AG20443 (cell line): ENCODE results near the gene RNF227.
"Not testable (repeated sequence)": the region's sequence is repeated elsewhere in the genome, so short reads cannot be mapped to it uniquely, and the experiment has no call there.

Experiments
- DNase-seq: peaks from one replicate; pipeline ENCODE4 v3.0.0; 2012; ENCODE audit warnings: low spot score, mixed read lengths

The RNF227 gene

GRCh38 chr17:7915611-7916384, at the start of gene RNF227:
Gene RNF227, minus strand, starts transcription at chr17:7916289. Its CDS starts 94 bp downstream, at chr17:7916195.
- DNase-seq: peak; percentile 93

GRCh38 chr17:7961421-7961820, 45.3 kb upstream of the RNF227 start:
- DNase-seq: no peak

- DNase-seq: no peak
Measured at GRCh38 chr17:7959503-7960253, 43.6 kb upstream of the RNF227 start.

- DNase-seq: peak; percentile 39
Measured at GRCh38 chr17:7956228-7956965, 40.3 kb upstream of the RNF227 start.

GRCh38 chr17:7955414-7956227, 39.5 kb upstream of the RNF227 start:
- peak; percentile 48 for DNase-seq

- DNase-seq: not testable (repeated sequence)
Measured at GRCh38 chr17:7953266-7953665, 37.2 kb upstream of the RNF227 start.

GRCh38 chr17:7951143-7951792, 35.2 kb upstream of the RNF227 start:
- no peak for DNase-seq

- DNase-seq: no peak
Measured at GRCh38 chr17:7950578-7950977, 34.5 kb upstream of the RNF227 start.

- no peak for DNase-seq
Measured at GRCh38 chr17:7947651-7948050, 31.6 kb upstream of the RNF227 start.

GRCh38 chr17:7946441-7946840, 30.4 kb upstream of the RNF227 start:
- no peak for DNase-seq

GRCh38 chr17:7945651-7946050, 29.6 kb upstream of the RNF227 start:
- DNase-seq: no peak

- no peak for DNase-seq
Measured at GRCh38 chr17:7944326-7944725, 28.2 kb upstream of the RNF227 start.

GRCh38 chr17:7943291-7943690, 27.2 kb upstream of the RNF227 start:
- no peak for DNase-seq

- DNase-seq: no peak
Measured at GRCh38 chr17:7940743-7941142, 24.7 kb upstream of the RNF227 start.

GRCh38 chr17:7940034-7940433, 23.9 kb upstream of the RNF227 start:
- DNase-seq: no peak

- no peak for DNase-seq
Measured at GRCh38 chr17:7935859-7936258, 19.8 kb upstream of the RNF227 start.

- peak; percentile 73 for DNase-seq
Measured at GRCh38 chr17:7932949-7933348, 16.9 kb upstream of the RNF227 start.

- DNase-seq: peak; percentile 38
Measured at GRCh38 chr17:7932483-7932891, 16.4 kb upstream of the RNF227 start.

GRCh38 chr17:7931709-7932482, 15.8 kb upstream of the RNF227 start, which contains the start of the genes CNTROB and TRAPPC1:
Gene CNTROB, plus strand, starts transcription at chr17:7932206. Its CDS starts 874 bp downstream, at chr17:7933080.
Gene TRAPPC1, minus strand, starts transcription at chr17:7931946. Its CDS starts 117 bp downstream, at chr17:7931829.
- DNase-seq: peak; percentile 100
